K562 (cell line): ENCODE data around the gene RPEL1. TPM values are rescaled to one million over a fixed set of nuclear protein-coding genes. Genes with fewer than 3 reads are reported as not detected.

Source experiments
- ATAC-seq: fragments of 200-7000 bp; cut with Tn5 transposase; 3 replicates; pipeline ENCODE4 v1.9.1; 2020; ENCODE audit warnings: moderate library complexity
- BruUV-seq: library from RNA; stranded (reverse); fragments of 400-500 nt; replicated peaks from 2 replicates; lab custom pipeline; 2021; lab: Mats Ljungman, UMichigan
- CTCF ChIA-PET: fragments of 300-600 bp; formaldehyde crosslinking; extraction: SDS; loops from one replicate; lab custom pipeline; 2021; ENCODE audit warnings: low intra/inter-chr PET ratio; lab: Yijun Ruan, JAX
- POLR2A ChIA-PET: fragments of 300-600, 350-650 bp; sonication (Branson Sonifier 250); formaldehyde crosslinking; extraction: SDS; loops from one replicate; lab custom pipeline; 2021; ENCODE audit warnings: antibody characterized with exemption, inconsistent platforms; lab: Yijun Ruan, JAX
- DNase-seq, 4 experiments: peaks; one replicate each; pipeline versions ENCODE4 v3.0.0 to v3.0.0-alpha.2; 2011 to 2018; ENCODE audit warnings: low spot score in 3 of 4, mixed read lengths in 3 of 4; ENCODE audit errors: extremely low read depth in 1 of 4
- FAIRE-seq: peaks from 2 replicates; lab custom pipeline; 2011; peaks lifted over from hg19 to GRCh38; lab: Jason Lieb, UNC
- H2AFZ ChIP-seq: 2 replicates; pipeline ENCODE4 v1.6.0; 2011; ENCODE audit warnings: low read depth, low read length, control low read depth, inconsistent platforms
- H3K27ac ChIP-seq: fragments of 200-600 bp; 3 replicates; pipeline ENCODE4 v1.8.0; 2011; ENCODE audit warnings: low read depth, mild to moderate bottlenecking, control low read depth, inconsistent platforms, low read length, moderate library complexity, mixed read lengths; ENCODE audit errors: extremely low read depth
- H3K27me3 ChIP-seq, 2 experiments: fragments of 300-600 bp in 1 of 2; 2 replicates in 1 of 2; 3 replicates in 1 of 2; pipeline versions ENCODE4 v1.6.0 to v1.8.0; 2011; ENCODE audit warnings: inconsistent platforms in 2 of 2, low read length in 2 of 2, mild to moderate bottlenecking in 1 of 2, mixed read lengths in 1 of 2, moderate library complexity in 1 of 2; ENCODE audit not compliant: control insufficient read depth in 2 of 2, insufficient read depth in 2 of 2
- H3K36me3 ChIP-seq: fragments of 300-600 bp; 3 replicates; pipeline ENCODE4 v1.8.0; 2011; ENCODE audit warnings: mild to moderate bottlenecking, low read length, inconsistent platforms; ENCODE audit not compliant: control insufficient read depth, insufficient read depth
- H3K4me1 ChIP-seq, 2 experiments: fragments of 200-600 bp in 1 of 2; replicated peaks in 1 of 2; 2 replicates in 1 of 2; 3 replicates in 1 of 2; pipeline versions ENCODE4 v1.5.1 to v1.8.0; 2011; ENCODE audit warnings: inconsistent platforms in 2 of 2, low read length in 2 of 2, mild to moderate bottlenecking in 1 of 2, mixed read lengths in 1 of 2, moderate library complexity in 1 of 2; ENCODE audit not compliant: control insufficient read depth in 2 of 2, insufficient read depth in 2 of 2
- H3K4me2 ChIP-seq: 2 replicates; pipeline ENCODE4 v1.6.1; 2011; ENCODE audit warnings: low read length, control low read depth, inconsistent platforms, mixed read lengths; ENCODE audit not compliant: insufficient read depth
- H3K4me3 ChIP-seq: fragments of 200-600 bp; sonication (generic), shearing (Covaris generic); 2 replicates; pipeline ENCODE4 v1.5.1; 2016; ENCODE audit warnings: control low read depth, inconsistent platforms
- H3K79me2 ChIP-seq: fragments of 200-600 bp; 3 replicates; pipeline ENCODE4 v1.8.0; 2011; ENCODE audit warnings: low read length, inconsistent platforms; ENCODE audit not compliant: control insufficient read depth, insufficient read depth
- H3K9ac ChIP-seq, 2 experiments: 2 replicates each; pipeline versions ENCODE4 v1.6.0 to v1.6.1; 2011; ENCODE audit warnings: low read depth in 2 of 2, low read length in 2 of 2, control low read depth in 1 of 2, inconsistent platforms in 1 of 2, mild to moderate bottlenecking in 1 of 2, mixed read lengths in 1 of 2; ENCODE audit not compliant: insufficient read depth in 1 of 2
- H3K9me1 ChIP-seq: one replicate; pipeline ENCODE4 v1.6.0; 2011; ENCODE audit warnings: inconsistent platforms, mild to moderate bottlenecking, low read length, moderate library complexity; ENCODE audit not compliant: control insufficient read depth, insufficient read depth
- H3K9me3 ChIP-seq: replicated peaks from 2 replicates; pipeline ENCODE4 v1.5.1; 2011; ENCODE audit warnings: low read depth, low read length, inconsistent platforms; ENCODE audit not compliant: control insufficient read depth, insufficient read depth
- H4K20me1 ChIP-seq: replicated peaks from 2 replicates; pipeline ENCODE4 v1.6.1; 2011; ENCODE audit warnings: low read length, inconsistent platforms, mixed read lengths; ENCODE audit not compliant: control insufficient read depth, insufficient read depth
- NONO ChIP-seq, 2 experiments: fragments of 200-400 bp in 1 of 2; fragments of 450-650 bp in 1 of 2; formaldehyde crosslinking in 1 of 2; IDR thresholded peaks; 2 replicates each; pipeline ENCODE4 v1.6.1; 2017; ENCODE audit warnings: low read depth in 2 of 2, mild to moderate bottlenecking in 2 of 2, moderate library complexity in 2 of 2, low read length in 1 of 2
- ZKSCAN8 ChIP-seq: fragments of 200-800 bp; sonication (Bioruptor generic); IDR thresholded peaks from 2 replicates; pipeline ENCODE4 v1.6.1; 2016; ENCODE audit warnings: missing genetic modification characterization, missing compliant biosample characterization
- WGBS: fragments of 100-300 bp; shearing (Covaris generic); methylation state at CpG from one replicate; pipeline ENCODE4 v1.1.6; 2016; ENCODE audit warnings: low coverage, mixed read lengths; ENCODE audit not compliant: insufficient coverage; ENCODE audit errors: missing lambda C conversion rate; 5-methylcytosine and 5-hydroxymethylcytosine counted together
- in situ Hi-C: fragments of 300-500 bp; cut with MboI; formaldehyde crosslinking; loops from 4 replicates; pipeline ENCODE4 v1.15.0; 2018; ENCODE audit warnings: inconsistent platforms, mixed read lengths
- intact Hi-C: fragments of 100-400 bp; cut with micrococcal nuclease; formaldehyde crosslinking; loops from 2 replicates; pipeline ENCODE4 v1.14.2; 2022
- polyA plus RNA-seq, 8 experiments: library from polyadenylated mRNA; depleted of rRNA in 4 of 8; stranded (reverse) in 5 of 8; unstranded in 3 of 8; fragments of >200 nt; fragmentation: Nextera tagmentation in 2 of 8; fragmentation: Illumina TruSeq in 1 of 8; extraction: Ambion mirVana in 2 of 8; extraction: Trizol in 1 of 8; gene quantifications; 2 replicates each; pipeline versions ENCODE4 v1.2.1 to v1.2.3, GENCODE V29; 2011 to 2014; ENCODE audit warnings: inconsistent platforms in 1 of 8, missing spikeins in 1 of 8
- total RNA-seq, 7 experiments: library from RNA; depleted of rRNA in 6 of 7; stranded (reverse); fragments of >200 nt in 6 of 7; fragmentation: Illumina TruSeq in 2 of 7; extraction: Trizol in 2 of 7; gene quantifications; 2 replicates each; pipeline versions ENCODE4 v1.2.1 to v1.2.3, GENCODE V29; 2011 to 2021; ENCODE audit warnings: low replicate concordance in 1 of 7
- TF ChIP-seq, protein P1 (sequence below): fragments of 450-650 bp; IDR thresholded peaks from 2 replicates; pipeline ENCODE4 v1.6.1; 2016; ENCODE audit warnings: borderline replicate concordance

Gene RPEL1
- total and polyA plus RNA-seq, 9 of the 15 experiments (the other 6 are each of a cell fraction or from before 2014, with no cell fraction given): 0.04 to 0.15 (median 0.07) TPM; not detected in 4

DNA sequence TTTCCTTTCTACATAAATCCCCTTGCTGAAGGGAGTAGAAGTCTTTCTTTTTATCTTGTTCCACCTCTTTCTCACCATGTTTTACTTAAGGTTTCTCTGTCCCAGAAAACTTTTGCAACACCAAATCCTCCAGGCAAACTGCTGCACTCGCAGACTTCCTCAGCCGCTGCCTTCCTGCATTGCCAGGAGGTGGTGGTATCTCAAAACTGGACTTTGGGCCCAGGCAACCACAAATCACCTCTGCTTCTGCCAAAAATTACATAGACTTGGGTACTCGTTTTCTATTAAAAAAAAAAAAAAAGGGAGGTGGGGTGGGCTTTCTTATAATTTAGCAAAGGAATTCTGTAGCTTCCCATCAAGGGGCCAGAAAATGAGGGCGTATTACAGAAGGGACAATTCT lies 45.9 kb downstream of the RPEL1 start:
- no peak for DNase-seq
- intact Hi-C loops: no loop called here
- CTCF ChIA-PET: no interaction called here
- BruUV-seq: no TSS peak
- Histone ChIP-seq H4K20me1 (no peaks in the 10 kb centered on the region), H3K9me3 (no peaks in the 10 kb centered on the region), H2AFZ (no peak overlapping the region), H3K79me2 (no peaks in the 10 kb centered on the region), H3K4me3 (no peak overlapping the region), H3K27me3 (peaks cover 11% of the 10 kb centered on the region in 2 experiments; a peak in 2 of 5 replicates), H3K27ac (no peak overlapping the region), H3K4me1 (no peaks in the 10 kb centered on the region; a peak in 1 of 5 replicates), H3K9me1 (no peaks in the 10 kb centered on the region)
- 3% methylated on average over 4 of the region's 4 CpGs for WGBS
- no peak for FAIRE-seq
- TF ChIP-seq NONO (IDR thresholded peaks at IDR 0.05; ENCODE audit: low read depth in 2 of 2, low read length in 1 of 2) (no peak), ZKSCAN8 (CRISPR knock-in tag) (no peak)
- TF ChIP-seq, protein P1, sequence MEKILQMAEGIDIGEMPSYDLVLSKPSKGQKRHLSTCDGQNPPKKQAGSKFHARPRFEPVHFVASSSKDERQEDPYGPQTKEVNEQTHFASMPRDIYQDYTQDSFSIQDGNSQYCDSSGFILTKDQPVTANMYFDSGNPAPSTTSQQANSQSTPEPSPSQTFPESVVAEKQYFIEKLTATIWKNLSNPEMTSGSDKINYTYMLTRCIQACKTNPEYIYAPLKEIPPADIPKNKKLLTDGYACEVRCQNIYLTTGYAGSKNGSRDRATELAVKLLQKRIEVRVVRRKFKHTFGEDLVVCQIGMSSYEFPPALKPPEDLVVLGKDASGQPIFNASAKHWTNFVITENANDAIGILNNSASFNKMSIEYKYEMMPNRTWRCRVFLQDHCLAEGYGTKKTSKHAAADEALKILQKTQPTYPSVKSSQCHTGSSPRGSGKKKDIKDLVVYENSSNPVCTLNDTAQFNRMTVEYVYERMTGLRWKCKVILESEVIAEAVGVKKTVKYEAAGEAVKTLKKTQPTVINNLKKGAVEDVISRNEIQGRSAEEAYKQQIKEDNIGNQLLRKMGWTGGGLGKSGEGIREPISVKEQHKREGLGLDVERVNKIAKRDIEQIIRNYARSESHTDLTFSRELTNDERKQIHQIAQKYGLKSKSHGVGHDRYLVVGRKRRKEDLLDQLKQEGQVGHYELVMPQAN: no peak
- TF ChIP-seq, all 486 proteins: peak for 0
- POLR2A ChIA-PET: interaction anchor here (0.7 kb wide), 1 partner anchor 156 kb away, joined by 3 read pairs; no protein-coding TSS in a partner anchor
- Histone ChIP-seq H3K4me2 (no peak overlapping the region), H3K36me3 (no peaks in the 10 kb centered on the region), H3K9ac (no peak overlapping the region)
- in situ Hi-C loops: no loop called here
- no peak for ATAC-seq
